HCEC 1CT (cell line): ENCODE data around the gene CBLB.

Experiments
- DNase-seq: peaks from one replicate; pipeline ENCODE4 v3.0.0-alpha.2; 2017

Gene CBLB

GRCh38 chr3:105845488-105845887 is 23.3 kb downstream of the CBLB start:
- DNase-seq: no peak

GRCh38 chr3:105844704-105845103 is 24.1 kb downstream of the CBLB start:
- no peak for DNase-seq

- DNase-seq: no peak
Measured at GRCh38 chr3:105843994-105844393, 24.8 kb downstream of the CBLB start.

GRCh38 chr3:105842943-105843342 is 25.9 kb downstream of the CBLB start:
- DNase-seq: peak; percentile 39

GRCh38 chr3:105842449-105842848 is 26.4 kb downstream of the CBLB start:
- no peak for DNase-seq

- no peak for DNase-seq
Measured at GRCh38 chr3:105837947-105838346, 30.9 kb downstream of the CBLB start.

DNA sequence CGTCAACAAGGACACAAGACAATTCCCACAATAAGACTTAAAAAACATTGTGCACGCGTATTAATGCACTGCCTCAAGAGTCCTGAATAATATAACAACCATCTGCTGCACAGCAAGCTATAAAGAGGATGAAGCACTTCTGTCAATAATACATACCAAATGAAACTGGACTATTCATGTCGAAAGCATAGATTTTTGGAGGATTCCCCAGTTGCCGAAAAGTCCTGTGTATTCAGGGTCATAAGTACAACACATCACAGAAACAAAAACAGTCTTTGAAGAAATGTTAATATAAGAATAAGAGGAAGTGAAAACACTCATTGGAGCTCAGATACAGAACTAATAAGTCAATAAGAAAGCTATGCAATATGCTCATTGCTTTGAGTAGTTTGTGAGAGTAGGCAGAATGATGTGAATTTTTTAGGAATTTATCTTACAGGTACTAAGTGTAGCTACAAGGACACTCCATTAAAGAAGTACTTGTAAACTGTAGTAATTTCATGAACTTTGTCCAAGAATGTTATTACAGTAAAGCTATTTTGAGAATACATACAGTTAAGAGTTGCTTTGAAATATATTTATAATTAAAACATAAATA is 31.6 kb downstream of the CBLB start:
- no peak for DNase-seq

- peak; percentile 80 for DNase-seq
Measured at GRCh38 chr3:105836533-105836932, 32.3 kb downstream of the CBLB start.

- no peak for DNase-seq
Measured at GRCh38 chr3:105835606-105836005, 33.2 kb downstream of the CBLB start.

GRCh38 chr3:105834768-105835167 is 34.0 kb downstream of the CBLB start:
- no peak for DNase-seq

GRCh38 chr3:105832644-105833043 is 36.2 kb downstream of the CBLB start:
- DNase-seq: no peak

GRCh38 chr3:105830836-105831235 is 38.0 kb downstream of the CBLB start:
- no peak for DNase-seq

DNA sequence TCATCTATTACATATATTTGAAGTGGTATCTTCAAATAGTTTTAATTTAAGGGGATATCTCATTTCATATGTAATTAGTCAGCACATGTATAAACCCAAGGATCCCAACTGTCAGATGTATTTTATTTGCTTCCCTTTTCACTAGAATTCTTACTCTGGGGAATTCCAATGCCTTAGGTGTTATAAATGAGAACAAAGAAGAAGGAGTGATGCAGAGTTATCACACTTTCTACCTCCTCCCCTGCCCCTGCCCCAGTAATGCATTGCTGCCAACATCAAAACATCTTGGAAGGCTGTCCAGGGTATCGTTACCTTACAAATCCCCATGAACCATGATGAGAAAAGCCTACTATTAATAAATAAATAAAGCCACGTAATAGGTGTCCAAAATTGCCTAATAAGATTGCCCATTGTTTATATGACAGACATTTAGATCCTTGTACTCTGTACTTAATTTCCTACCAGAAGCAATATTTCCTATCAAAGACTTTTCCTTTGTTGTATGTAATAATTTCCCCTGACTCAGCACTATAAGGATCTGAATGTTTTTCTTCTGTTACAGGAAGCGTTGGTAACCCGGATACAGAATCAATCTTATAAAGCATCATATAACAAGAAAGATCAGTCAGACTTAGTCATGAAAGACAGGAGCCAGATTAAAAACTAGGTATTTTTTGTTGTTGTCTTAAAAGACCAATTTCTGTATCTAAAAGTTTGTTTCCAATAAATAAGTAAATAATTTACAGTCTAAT is 38.8 kb downstream of the CBLB start:
- DNase-seq: peak; percentile 68

DNA sequence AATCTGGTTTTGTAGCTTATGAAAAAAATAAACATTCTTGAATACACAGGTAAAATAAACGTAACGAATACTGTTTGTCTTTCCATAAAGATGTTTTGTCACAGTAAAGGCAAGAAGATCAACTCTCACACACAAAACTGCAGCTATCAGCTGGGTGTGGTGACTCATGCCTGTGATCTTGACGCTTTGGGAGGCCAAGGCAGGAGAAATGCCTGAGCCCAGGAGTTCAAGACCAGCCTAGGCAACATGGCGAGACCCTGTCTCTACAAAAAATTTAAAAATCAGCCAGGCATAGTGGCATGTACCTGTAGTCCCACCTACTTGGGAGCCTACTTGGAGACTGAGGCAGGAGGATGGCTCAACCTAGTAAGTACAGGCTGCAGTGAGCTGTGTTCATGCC is 39.6 kb downstream of the CBLB start:
- no peak for DNase-seq

DNA sequence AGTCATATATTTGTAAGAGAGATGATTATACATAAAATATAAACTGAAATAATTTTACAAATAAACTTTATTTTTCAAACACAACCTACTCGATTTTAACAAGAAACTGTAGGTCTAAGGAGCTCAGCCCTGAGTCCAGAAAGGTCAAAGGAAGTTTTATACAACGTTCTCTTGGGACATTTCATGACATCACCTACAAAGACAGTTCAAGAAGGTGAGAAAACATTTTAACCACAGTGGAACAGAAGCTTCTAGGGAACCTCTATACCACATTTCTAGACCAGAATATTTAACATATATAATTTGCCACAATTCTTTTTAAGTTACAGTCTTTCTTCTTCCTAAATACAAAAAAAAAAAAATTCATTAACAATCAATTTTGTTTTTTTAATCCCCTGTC is 40.1 kb downstream of the CBLB start:
- no peak for DNase-seq

DNA sequence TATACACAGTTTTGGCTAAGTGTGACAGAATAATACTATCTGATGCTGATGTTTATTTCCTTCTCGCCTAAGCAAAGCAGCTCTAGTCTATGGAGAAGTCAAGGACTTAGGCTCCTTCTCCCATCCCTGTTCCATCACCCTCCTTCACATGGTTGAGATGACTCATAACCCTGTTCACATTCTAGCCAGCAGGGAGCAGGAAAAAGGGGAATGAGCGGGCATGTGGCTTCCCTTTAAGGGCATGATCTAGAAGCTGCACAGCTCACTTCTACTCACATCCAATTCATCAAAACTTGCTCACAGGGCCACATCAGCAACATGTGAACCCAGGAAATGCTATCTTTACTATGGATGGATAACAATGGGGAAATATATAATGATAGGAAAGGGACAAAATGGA is 40.9 kb downstream of the CBLB start:
- peak; percentile 97 for DNase-seq

- DNase-seq: no peak
Measured at GRCh38 chr3:105826778-105827634, 41.8 kb downstream of the CBLB start.

DNA sequence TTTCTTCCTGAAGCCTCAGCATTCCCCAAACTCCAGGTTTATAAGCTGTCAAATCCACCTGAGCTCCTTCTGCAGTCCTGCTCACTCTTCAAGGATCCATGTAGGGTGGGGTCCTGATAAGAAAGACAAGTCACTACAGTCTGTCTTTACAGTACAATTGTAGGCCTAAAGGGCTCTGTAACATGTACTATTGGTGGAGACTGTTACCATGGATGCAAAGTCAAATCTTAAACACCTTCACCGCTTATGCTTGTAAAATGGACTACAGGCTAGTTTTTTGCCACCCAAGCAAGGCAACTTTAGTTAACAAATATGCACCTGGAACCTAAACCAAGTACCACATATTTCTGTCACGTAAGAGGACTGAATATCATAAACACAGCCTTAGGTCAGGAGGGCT is 44.7 kb downstream of the CBLB start:
- DNase-seq: no peak

DNA sequence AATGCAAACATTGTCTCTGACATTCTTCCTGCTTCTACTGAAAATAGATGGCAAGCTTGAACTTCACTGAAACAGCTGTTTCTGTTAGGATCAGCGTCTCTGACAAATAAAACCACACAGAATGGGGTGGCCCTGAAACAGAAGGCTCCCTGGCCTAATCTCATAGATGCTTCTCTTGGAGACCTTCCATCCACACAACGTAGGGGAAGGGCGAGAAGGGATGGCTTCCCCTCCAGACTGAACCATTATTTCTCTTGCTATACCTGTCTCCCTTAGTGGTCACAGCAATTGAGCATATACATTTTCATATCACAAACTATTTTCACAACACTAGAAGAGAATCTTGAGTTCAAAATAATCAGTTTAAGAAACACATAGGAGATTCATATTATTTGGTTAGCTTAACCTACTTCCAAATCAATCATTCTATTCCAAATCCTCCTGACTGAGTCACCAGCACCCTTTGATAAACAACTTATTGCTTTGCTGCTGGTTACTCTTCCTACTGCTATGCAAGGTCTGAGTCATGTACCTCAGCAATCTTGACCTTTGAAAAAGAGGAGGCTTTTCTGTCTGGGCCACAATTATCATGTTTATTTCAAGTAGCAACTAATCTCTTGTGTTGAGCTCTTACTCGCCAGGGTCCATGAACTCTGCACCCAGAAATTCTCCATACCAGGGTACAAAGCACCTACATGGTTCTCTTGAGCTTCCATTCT is 45.5 kb downstream of the CBLB start:
- peak; percentile 98 for DNase-seq

GRCh38 chr3:105822171-105823123 is 46.4 kb downstream of the CBLB start:
- no peak for DNase-seq

DNA sequence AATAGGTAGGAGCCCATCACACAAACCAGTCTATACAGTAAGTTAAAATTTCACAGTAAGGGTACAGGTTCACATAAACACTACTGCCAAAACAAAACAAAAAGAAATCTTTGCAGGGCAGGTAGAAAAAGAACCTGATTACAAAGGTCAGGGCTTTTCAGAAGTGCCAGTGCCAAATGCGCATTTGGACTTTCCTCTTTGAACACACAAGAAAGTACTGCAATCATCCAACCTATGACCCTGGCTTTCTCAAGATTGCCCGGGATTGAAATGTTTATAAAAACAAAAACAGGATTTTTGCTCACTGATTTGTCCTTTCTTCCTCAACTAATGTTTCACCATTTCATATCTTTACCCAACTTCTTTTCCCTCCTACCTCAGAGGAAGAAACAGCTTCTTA is 47.4 kb downstream of the CBLB start:
- peak; percentile 27 for DNase-seq

- DNase-seq: no peak
Measured at GRCh38 chr3:105816833-105817232, 52.0 kb downstream of the CBLB start.
